ENCODE data around the gene SPAG9. TPM values are rescaled to one million over a fixed set of nuclear protein-coding genes. Genes with fewer than 3 reads are reported as not detected.

SPAG9 gene
- total RNA-seq, 1 donor from 2014 or later: 108 TPM

GRCh38 chr17:50954641-50955121 lies 166.0 kb downstream of the SPAG9 start:
- no peak overlapping the region for H3K4me3 ChIP-seq

GRCh38 chr17:50953831-50954601 lies 166.7 kb downstream of the SPAG9 start:
- Histone ChIP-seq H3K9me3 (no peaks in the 10 kb centered on the region), H3K4me1 (peaks cover 47% of the 10 kb centered on the region), H3K36me3 (no peaks in the 10 kb centered on the region), H3K27ac (peak overlapping the region; percentile 68), H3K4me3 (no peak overlapping the region), H3K27me3 (ENCODE audit: low read depth) (no peaks in the 10 kb centered on the region)
- no peak for TF ChIP-seq CTCF (IDR thresholded peaks at IDR 0.05)
- intact Hi-C loops (cut with DNase I): loop anchor here (5.0 kb wide), 1 partner anchor 102 kb away; no protein-coding TSS in a partner anchor
- DNase-seq (peak; percentile 69), ATAC-seq (peak; percentile 1 to 24)

More at GRCh38 chr17:50954641-50955121, 166.0 kb downstream of the SPAG9 start:
- no peaks in the 10 kb centered on the region for H3K9me3 ChIP-seq
- no peak for DNase-seq
- H3K27ac ChIP-seq: no peak overlapping the region
- peaks cover 42% of the 10 kb centered on the region for H3K4me1 ChIP-seq
- intact Hi-C loops (cut with DNase I): loop anchor here (5.0 kb wide), 1 partner anchor 102 kb away; no protein-coding TSS in a partner anchor
- ATAC-seq: no peak
- no peak for TF ChIP-seq CTCF (IDR thresholded peaks at IDR 0.05)
- H3K36me3 ChIP-seq: peaks cover 5% of the 10 kb centered on the region
- no peaks in the 10 kb centered on the region for H3K27me3 ChIP-seq (ENCODE audit: low read depth)

- no peak for TF ChIP-seq CTCF (IDR thresholded peaks at IDR 0.05)
- no peak overlapping the region for H3K4me3 ChIP-seq
- no peaks in the 10 kb centered on the region for H3K36me3 ChIP-seq
- DNase-seq (no peak), ATAC-seq (no peak)
- intact Hi-C loops (cut with DNase I): loop anchor here (5.0 kb wide), 1 partner anchor 101 kb away; no protein-coding TSS in a partner anchor
- H3K27me3 ChIP-seq (ENCODE audit: low read depth): no peaks in the 10 kb centered on the region
- H3K4me1 ChIP-seq: peaks cover 47% of the 10 kb centered on the region
- H3K9me3 ChIP-seq: no peaks in the 10 kb centered on the region
- H3K27ac ChIP-seq: peak overlapping the region; percentile 68
Measured at GRCh38 chr17:50953518-50953830, 167.2 kb downstream of the SPAG9 start.

GRCh38 chr17:50952889-50953288 lies 167.8 kb downstream of the SPAG9 start:
- no peak overlapping the region for H3K27ac ChIP-seq
- ATAC-seq (no peak), DNase-seq (no peak)
- no peaks in the 10 kb centered on the region for H3K9me3 ChIP-seq
- H3K4me1 ChIP-seq: peaks cover 53% of the 10 kb centered on the region
- H3K36me3 ChIP-seq: no peaks in the 10 kb centered on the region
- H3K4me3 ChIP-seq: no peak overlapping the region
- intact Hi-C loops (cut with DNase I): loop anchor here (5.0 kb wide), 1 partner anchor 101 kb away; no protein-coding TSS in a partner anchor
- no peak for TF ChIP-seq CTCF (IDR thresholded peaks at IDR 0.05)
- H3K27me3 ChIP-seq (ENCODE audit: low read depth): no peaks in the 10 kb centered on the region

GRCh38 chr17:50952013-50952412 lies 168.7 kb downstream of the SPAG9 start:
- no peak overlapping the region for H3K27ac ChIP-seq
- intact Hi-C loops (cut with DNase I): loop anchor here (5.0 kb wide), 1 partner anchor 100 kb away; no protein-coding TSS in a partner anchor
- H3K27me3 ChIP-seq (ENCODE audit: low read depth): no peaks in the 10 kb centered on the region
- no peaks in the 10 kb centered on the region for H3K9me3 ChIP-seq
- H3K36me3 ChIP-seq: no peaks in the 10 kb centered on the region
- TF ChIP-seq CTCF (IDR thresholded peaks at IDR 0.05): no peak
- DNase-seq (no peak), ATAC-seq (no peak)
- H3K4me1 ChIP-seq: peaks cover 54% of the 10 kb centered on the region
- H3K4me3 ChIP-seq: no peak overlapping the region
